Keratinocyte (primary cell): ENCODE data around the gene HESX1.

Source experiments
- CTCF ChIP-seq, 3 experiments: IDR thresholded peaks in 1 of 3; conservative IDR thresholded peaks in 1 of 3; optimal IDR thresholded peaks in 1 of 3; 2 replicates in 2 of 3; 3 replicates in 1 of 3; pipeline versions ENCODE3 to v1.5.1; 2011; ENCODE audit warnings: low read length in 3 of 3, mild to moderate bottlenecking in 3 of 3, moderate library complexity in 2 of 3, control low read depth in 1 of 3, inconsistent platforms in 1 of 3; ENCODE audit not compliant: insufficient read depth in 2 of 3; ENCODE audit errors: extremely low read depth in 1 of 3
- EZH2 ChIP-seq: IDR thresholded peaks from one replicate; pipeline ENCODE4 v1.6.1; 2012; ENCODE audit warnings: inconsistent platforms, mild to moderate bottlenecking, low read length, moderate library complexity

- TF ChIP-seq CTCF (optimal IDR thresholded peaks at IDR 0.05 in 1 of 3, IDR thresholded peaks at IDR 0.05 in 1 of 3, conservative IDR thresholded peaks at IDR 0.05 in 1 of 3; ENCODE audit: extremely low read depth in 1 of 3, insufficient read depth in 2 of 3, low read length in 3 of 3) (no peak), EZH2 (no peak)
Observed at GRCh38 chr3:57221883-57222282, 22.1 kb upstream of the HESX1 start.
